TTC549 (cell line): Measurements from ENCODE around the gene GATAD2A.
"Not testable (repeated sequence)": the region's sequence is repeated elsewhere in the genome, so short reads cannot be mapped to it uniquely, and the experiment has no call there.

Experiments
- FAIRE-seq: peaks from 2 replicates; lab custom pipeline; 2012; peaks lifted over from hg19 to GRCh38; lab: Jason Lieb, UNC

GATAD2A gene

GRCh38 chr19:19388568-19389555 lies 16.6 kb upstream of the GATAD2A start:
- FAIRE-seq: no peak

GRCh38 chr19:19389683-19390082 lies 15.8 kb upstream of the GATAD2A start:
- FAIRE-seq: not testable (repeated sequence)

GRCh38 chr19:19394333-19394732 lies 11.1 kb upstream of the GATAD2A start:
- not testable (repeated sequence) for FAIRE-seq

- no peak for FAIRE-seq
Measured at GRCh38 chr19:19399733-19400433, 5.6 kb upstream of the GATAD2A start.

DNA sequence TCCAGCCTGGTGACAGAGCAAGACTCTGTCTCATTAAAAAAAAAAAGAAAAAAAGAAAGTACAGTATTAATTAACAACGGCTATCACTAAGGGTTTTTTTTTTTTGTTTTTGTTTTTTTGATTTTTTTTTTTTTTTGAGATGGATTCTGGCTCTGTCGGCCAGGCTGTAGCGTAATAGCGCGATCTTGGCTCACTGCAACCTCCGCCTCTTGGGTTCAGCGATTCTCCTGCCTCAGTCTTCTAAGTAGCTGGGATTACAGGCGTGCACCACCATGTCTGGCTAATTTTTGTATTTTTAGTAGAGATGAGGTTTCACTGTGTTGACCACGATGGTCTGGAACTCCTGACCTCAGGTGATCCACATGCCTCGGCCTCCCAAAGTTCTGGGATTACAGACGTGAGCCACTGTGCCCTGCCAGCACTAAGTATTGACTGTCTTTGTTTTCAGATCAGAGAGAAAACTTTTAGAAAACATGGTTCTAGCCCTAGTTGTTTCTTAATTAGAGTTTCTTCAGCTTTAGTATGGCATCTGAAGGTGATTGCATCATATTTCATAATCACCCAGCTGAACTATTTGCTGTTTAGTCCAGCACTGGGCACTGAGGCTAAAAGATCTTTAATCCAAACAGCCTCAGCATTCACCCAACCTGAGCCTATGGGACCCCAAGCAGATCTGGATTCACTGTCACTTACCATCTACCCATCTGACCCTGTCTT lies 2.7 kb upstream of the GATAD2A start:
- FAIRE-seq: no peak

DNA sequence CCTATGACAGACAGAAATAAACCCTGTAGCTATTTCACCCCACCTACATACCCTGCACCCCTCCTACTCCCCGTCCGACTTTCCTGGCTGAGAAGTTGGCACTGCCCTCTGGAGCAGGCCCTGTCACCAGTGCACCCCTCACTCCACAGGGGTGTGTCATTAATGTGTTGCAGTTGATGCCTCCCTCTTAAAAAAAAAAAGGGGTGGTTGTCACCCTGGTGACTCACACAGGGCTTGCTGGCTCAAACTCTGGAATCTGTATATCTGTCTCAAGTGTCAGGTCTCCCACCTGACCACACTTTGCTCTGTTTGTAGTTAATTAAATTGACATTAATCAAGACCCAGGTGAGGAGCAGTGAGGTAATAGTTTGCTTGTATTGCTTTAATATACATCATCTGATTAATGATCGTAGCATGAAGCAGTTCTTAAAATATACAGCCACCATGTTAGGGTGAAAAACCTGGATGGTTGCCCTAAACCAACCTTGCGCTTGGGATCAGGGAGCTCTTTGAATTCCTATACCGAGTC lies 2.0 kb upstream of the GATAD2A start:
- no peak for FAIRE-seq

GRCh38 chr19:19405971-19406877 lies 749 bp downstream of the GATAD2A start:
- no peak for FAIRE-seq

DNA sequence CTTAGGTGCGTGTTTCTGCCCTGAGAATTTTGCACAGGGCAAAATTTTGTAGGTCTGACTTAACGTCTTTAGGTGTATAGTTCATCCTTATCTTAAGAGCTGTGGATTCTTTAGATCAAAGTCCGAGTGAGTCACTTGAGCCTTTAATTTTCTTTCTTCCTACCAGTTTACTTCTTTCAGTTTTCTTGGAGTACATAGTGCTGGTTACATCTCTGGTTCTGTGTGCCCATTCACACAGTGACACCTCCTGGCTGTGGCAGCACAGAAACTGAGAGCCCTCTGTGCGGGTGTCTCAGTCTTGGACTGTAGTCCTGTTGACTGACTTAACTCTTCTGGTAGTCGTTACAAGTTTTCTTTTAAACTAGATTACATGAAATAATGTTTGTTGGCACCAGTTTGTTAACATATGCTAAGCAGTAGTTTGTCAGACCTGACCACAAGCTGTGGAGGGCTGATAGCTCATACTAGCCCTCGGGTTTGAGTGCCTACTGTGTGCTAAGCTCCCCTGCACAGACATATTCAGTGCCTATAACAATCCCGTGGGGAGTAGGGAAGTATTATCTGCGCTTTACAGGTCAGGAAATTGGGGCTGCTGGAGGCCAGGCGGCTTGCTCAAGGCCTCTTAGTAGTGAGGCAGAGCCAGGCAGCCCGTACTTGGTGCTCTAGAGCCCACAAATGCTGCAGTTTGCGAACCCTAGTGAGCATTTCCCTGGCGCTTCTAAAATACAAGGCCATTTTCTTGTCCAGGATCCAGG lies 1.6 kb downstream of the GATAD2A start:
- FAIRE-seq: no peak

GRCh38 chr19:19407633-19407930 lies 2.1 kb downstream of the GATAD2A start:
- no peak for FAIRE-seq

- FAIRE-seq: no peak
Measured at GRCh38 chr19:19409205-19409604, 3.7 kb downstream of the GATAD2A start.

GRCh38 chr19:19409631-19410030 lies 4.2 kb downstream of the GATAD2A start:
- no peak for FAIRE-seq

GRCh38 chr19:19410553-19411550 lies 5.4 kb downstream of the GATAD2A start:
- FAIRE-seq: no peak

DNA sequence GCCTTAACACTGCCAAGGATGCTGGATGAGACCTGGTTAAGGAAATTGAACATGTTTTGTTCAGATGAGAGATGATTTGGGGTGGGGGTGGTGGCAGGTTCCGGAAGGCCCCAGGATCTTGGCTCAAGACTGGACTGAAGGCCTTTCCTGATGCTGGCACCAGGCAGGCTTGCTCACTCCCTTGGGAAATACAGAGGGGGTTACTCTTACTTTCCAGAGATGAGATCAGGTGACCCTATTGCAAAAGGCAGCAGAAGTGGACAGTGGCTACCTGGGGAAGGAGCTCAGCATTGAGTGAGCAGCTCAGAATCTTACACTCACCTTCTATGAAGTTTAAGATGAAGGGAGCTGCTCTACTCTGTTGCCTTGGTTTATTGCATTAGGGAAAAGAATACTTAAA lies 10.8 kb downstream of the GATAD2A start:
- FAIRE-seq: no peak

GRCh38 chr19:19417046-19417445 lies 11.6 kb downstream of the GATAD2A start:
- no peak for FAIRE-seq

DNA sequence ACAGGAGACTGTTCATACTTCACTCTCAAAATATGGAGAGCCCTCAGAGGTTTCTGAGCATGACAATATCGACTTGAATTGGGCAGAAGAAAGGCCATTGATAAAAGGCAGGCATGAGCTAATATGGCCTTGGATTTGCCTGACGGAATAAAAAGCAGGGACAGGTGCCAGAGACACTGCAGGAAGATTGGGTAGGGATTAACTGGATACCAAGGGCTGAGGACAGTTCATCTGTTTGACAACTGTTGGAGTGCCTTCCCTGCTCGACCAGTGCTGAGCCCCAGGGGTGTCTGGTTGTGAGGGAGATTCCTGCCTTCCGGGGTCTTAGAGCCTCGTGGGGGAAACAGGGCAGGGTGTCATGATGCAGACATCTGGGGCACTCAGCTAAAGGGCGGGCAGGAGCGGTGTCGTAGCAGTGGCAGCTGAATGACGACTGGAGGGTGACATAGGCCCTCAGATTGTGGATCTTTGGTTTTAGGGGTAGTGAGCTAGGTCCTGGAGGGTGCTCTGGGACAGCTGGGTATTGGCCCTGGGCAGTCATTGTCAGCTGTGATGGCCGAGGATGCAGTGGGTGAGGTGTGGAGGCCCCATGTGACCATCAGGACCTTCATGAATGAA lies 12.3 kb downstream of the GATAD2A start:
- FAIRE-seq: no peak

GRCh38 chr19:19418555-19419260 lies 13.2 kb downstream of the GATAD2A start:
- no peak for FAIRE-seq

DNA sequence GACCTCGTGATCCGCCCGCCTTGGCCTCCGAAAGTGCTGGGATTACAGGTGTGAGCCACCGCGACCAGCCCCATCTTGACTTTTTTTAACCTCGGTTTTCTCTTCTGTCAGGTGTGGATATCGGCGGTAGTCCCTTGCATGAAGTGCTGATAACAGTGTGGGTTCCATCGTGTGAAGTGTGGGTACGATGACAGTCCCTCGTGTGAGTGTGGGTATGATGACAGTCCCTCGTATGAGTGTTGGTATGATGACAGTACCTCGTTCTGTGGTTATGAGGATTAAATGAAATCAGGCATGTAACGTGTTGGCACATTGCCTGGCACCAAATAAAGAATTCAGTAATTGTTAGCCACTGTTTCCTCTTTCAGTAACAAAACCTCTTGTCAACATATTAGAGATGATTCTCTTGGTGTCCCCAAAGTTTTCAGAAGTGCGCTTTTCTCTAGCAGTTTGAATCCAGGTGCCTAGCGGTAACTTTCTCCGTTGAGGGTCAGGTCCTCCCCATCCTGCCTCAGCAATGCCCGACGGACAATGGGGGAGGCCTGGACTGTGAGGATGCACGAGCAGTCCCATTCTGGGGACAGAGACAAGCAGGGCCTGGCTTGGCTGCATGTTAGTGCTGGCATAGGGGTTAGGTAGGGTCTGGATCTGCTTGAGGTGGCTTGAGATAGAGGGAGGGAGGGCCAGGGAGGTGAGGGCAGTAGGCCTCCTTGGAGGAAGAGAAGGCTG lies 15.3 kb downstream of the GATAD2A start:
- no peak for FAIRE-seq

DNA sequence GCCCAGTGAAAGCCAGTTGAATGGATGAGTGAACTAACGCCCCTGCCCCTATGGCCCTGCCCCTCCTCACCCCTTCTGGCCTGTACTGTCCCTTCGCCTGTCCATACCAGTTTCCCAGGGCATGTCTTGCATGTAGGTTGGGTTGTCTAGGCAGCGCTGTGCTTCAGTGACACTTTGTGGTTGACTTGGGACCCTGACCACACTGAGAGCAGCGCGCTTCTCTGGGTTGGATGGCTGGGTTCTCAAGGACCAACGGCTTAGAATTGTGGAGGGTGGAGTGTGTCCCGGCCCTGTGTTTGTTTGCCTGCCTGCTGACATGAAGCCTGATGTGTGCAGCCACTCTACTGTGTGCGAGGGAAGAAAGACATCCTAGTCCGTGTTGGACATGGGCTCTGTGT lies 15.8 kb downstream of the GATAD2A start:
- FAIRE-seq: no peak
